WTC11 (cell line): Measurements from ENCODE around the gene NEDD8. TPM values are rescaled to one million over a fixed set of nuclear protein-coding genes. Genes with fewer than 3 reads are reported as not detected.

ENCODE experiments used
- ATAC-seq: fragments of 200-7000 bp; cut with Tn5 transposase; 2 replicates; pipeline ENCODE4 v1.10.0; 2021; ENCODE audit warnings: mild to moderate bottlenecking, moderate library complexity
- CTCF ChIA-PET: fragments of 300-600 bp; sonication (Branson Sonifier 250); formaldehyde crosslinking; loops from one replicate; lab custom pipeline; 2021; ENCODE audit warnings: antibody characterized with exemption; lab: Charles Lee
- POLR2A ChIA-PET: fragments of 350-600 bp; sonication (Branson Sonifier 250); formaldehyde crosslinking; loops from one replicate; lab custom pipeline; 2021; ENCODE audit warnings: antibody characterized with exemption; lab: Charles Lee
- DNase-seq: peaks from one replicate; pipeline ENCODE4 v3.0.0; 2021; ENCODE audit warnings: low spot score
- H3K27ac Mint-ChIP-seq: 2 replicates; pipeline ENCODE4 v1.8.0; 2021; ENCODE audit warnings: mixed read lengths
- H3K27me3 Mint-ChIP-seq: 2 replicates; pipeline ENCODE4 v1.8.0; 2021; ENCODE audit warnings: low read depth, mild to moderate bottlenecking, moderate library complexity, mixed read lengths
- H3K36me3 Mint-ChIP-seq: 2 replicates; pipeline ENCODE4 v1.8.0; 2021; ENCODE audit warnings: mixed read lengths
- H3K4me1 Mint-ChIP-seq: 2 replicates; pipeline ENCODE4 v1.8.0; 2022; ENCODE audit warnings: mixed read lengths
- H3K4me3 Mint-ChIP-seq: 2 replicates; pipeline ENCODE4 v1.8.0; 2021; ENCODE audit warnings: mild to moderate bottlenecking, moderate library complexity, mixed read lengths
- H3K9me3 Mint-ChIP-seq: 2 replicates; pipeline ENCODE4 v1.8.0; 2021; ENCODE audit warnings: mixed read lengths
- ATF1 ChIP-seq: sonication (generic); formaldehyde crosslinking; IDR thresholded peaks from 2 replicates; pipeline ENCODE4 v1.8.1; 2023; ENCODE audit warnings: mild to moderate bottlenecking, moderate library complexity, missing genetic modification reagents
- CBFB ChIP-seq: sonication (generic); formaldehyde crosslinking; IDR thresholded peaks from 2 replicates; pipeline ENCODE4 v1.8.1; 2022; ENCODE audit warnings: mild to moderate bottlenecking, low read depth, missing genetic modification reagents
- FOXJ3 ChIP-seq: sonication (generic); formaldehyde crosslinking; IDR thresholded peaks from 2 replicates; pipeline ENCODE4 v1.9.0; 2021; ENCODE audit warnings: missing genetic modification reagents, mild to moderate bottlenecking, borderline replicate concordance
- FOXK1 ChIP-seq: sonication (generic); formaldehyde crosslinking; IDR thresholded peaks from 2 replicates; pipeline ENCODE4 v1.8.0; 2022; ENCODE audit warnings: mild to moderate bottlenecking, moderate library complexity, missing genetic modification reagents
- GRHL2 ChIP-seq: fragments of 250-450 bp; sonication (Bioruptor Pico); IDR thresholded peaks from 2 replicates; pipeline ENCODE4 v1.8.0; 2022; ENCODE audit warnings: mild to moderate bottlenecking, moderate library complexity; ENCODE audit not compliant: insufficient replicate concordance, severe bottlenecking
- HMGA2 ChIP-seq: fragments of 250-450 bp; sonication (Bioruptor Pico); IDR thresholded peaks from 2 replicates; pipeline ENCODE4 v1.4.0; 2021; ENCODE audit warnings: mild to moderate bottlenecking, moderate library complexity
- JAZF1 ChIP-seq: fragments of 250-450 bp; sonication (Bioruptor Pico); IDR thresholded peaks from 2 replicates; pipeline ENCODE4 v1.9.0; 2021; ENCODE audit warnings: moderate library complexity, mild to moderate bottlenecking, inconsistent platforms
- JUN ChIP-seq: sonication (generic); formaldehyde crosslinking; IDR thresholded peaks from 2 replicates; pipeline ENCODE4 v1.8.0; 2023; ENCODE audit warnings: mild to moderate bottlenecking, missing genetic modification reagents
- NFE2L1 ChIP-seq: sonication (generic); formaldehyde crosslinking; IDR thresholded peaks from 2 replicates; pipeline ENCODE4 v1.8.1; 2023; ENCODE audit warnings: missing genetic modification reagents
- NR1H2 ChIP-seq: sonication (generic); formaldehyde crosslinking; IDR thresholded peaks from 2 replicates; pipeline ENCODE4 v1.9.0; 2021; ENCODE audit warnings: mild to moderate bottlenecking, moderate library complexity, missing genetic modification reagents
- TEAD4 ChIP-seq: sonication (generic); formaldehyde crosslinking; IDR thresholded peaks from 2 replicates; pipeline ENCODE4 v1.8.0; 2022; ENCODE audit warnings: mild to moderate bottlenecking, missing genetic modification reagents
- ZNF232 ChIP-seq: sonication (generic); formaldehyde crosslinking; IDR thresholded peaks from 2 replicates; pipeline ENCODE4 v1.8.0; 2022; ENCODE audit warnings: mild to moderate bottlenecking, missing genetic modification reagents
- total RNA-seq: library from RNA; stranded (reverse); gene quantifications from 3 replicates; pipeline ENCODE4 v1.2.3, GENCODE V29; 2021
- TF ChIP-seq, protein P1 (sequence below): sonication (generic); formaldehyde crosslinking; conservative IDR thresholded peaks from 2 replicates; pipeline ENCODE4 v1.8.1; 2023; ENCODE audit warnings: mild to moderate bottlenecking, low read depth, missing genetic modification reagents, moderate library complexity
- TF ChIP-seq, protein P2 (sequence below): sonication (generic); formaldehyde crosslinking; IDR thresholded peaks from 2 replicates; pipeline ENCODE4 v1.8.1; 2023; ENCODE audit warnings: mild to moderate bottlenecking, moderate library complexity, missing genetic modification reagents
- TF ChIP-seq, protein P3 (sequence below): fragments of 250-450 bp; sonication (Bioruptor Pico); IDR thresholded peaks from 2 replicates; pipeline ENCODE4 v1.8.0; 2021; ENCODE audit warnings: mild to moderate bottlenecking
- TF ChIP-seq, protein P4 (sequence below): sonication (generic); formaldehyde crosslinking; conservative IDR thresholded peaks from 2 replicates; pipeline ENCODE4 v1.8.1; 2022; ENCODE audit warnings: mild to moderate bottlenecking, missing genetic modification reagents
- TF ChIP-seq, protein P5 (sequence below): sonication (generic); formaldehyde crosslinking; IDR thresholded peaks from 2 replicates; pipeline ENCODE4 v1.8.0; 2022; ENCODE audit warnings: mild to moderate bottlenecking, missing genetic modification reagents
- TF ChIP-seq, protein P6 (sequence below): sonication (generic); formaldehyde crosslinking; IDR thresholded peaks from 2 replicates; pipeline ENCODE4 v1.8.0; 2022; ENCODE audit warnings: missing genetic modification reagents
- TF ChIP-seq, protein P7 (sequence below): sonication (generic); formaldehyde crosslinking; IDR thresholded peaks from 2 replicates; pipeline ENCODE4 v1.8.0; 2022; ENCODE audit warnings: mild to moderate bottlenecking, missing genetic modification reagents

Gene NEDD8
- total RNA-seq, 1 experiment from 2014 or later, result 233 TPM

DNA sequence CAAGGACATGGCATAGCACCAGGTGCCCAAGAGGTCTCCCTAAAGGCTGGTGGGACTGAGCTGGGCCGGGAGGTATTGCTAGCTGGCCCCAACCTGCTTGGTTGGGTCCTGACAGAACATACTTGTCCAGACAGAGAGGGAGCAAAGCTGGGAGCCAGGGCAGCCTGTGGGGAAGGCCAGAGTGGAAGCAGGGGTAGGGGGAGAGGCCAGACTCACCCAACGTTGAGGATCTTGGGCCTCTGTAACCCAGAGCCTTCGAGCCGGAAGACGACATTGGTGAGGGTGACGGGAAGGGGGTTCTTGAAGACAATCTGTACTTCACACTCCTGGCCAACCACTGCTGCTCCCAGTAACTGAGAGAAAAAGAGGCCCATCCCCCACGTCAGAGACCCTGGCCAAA lies 21.8 kb upstream of the NEDD8 start (continued):
- TF ChIP-seq, protein P1, sequence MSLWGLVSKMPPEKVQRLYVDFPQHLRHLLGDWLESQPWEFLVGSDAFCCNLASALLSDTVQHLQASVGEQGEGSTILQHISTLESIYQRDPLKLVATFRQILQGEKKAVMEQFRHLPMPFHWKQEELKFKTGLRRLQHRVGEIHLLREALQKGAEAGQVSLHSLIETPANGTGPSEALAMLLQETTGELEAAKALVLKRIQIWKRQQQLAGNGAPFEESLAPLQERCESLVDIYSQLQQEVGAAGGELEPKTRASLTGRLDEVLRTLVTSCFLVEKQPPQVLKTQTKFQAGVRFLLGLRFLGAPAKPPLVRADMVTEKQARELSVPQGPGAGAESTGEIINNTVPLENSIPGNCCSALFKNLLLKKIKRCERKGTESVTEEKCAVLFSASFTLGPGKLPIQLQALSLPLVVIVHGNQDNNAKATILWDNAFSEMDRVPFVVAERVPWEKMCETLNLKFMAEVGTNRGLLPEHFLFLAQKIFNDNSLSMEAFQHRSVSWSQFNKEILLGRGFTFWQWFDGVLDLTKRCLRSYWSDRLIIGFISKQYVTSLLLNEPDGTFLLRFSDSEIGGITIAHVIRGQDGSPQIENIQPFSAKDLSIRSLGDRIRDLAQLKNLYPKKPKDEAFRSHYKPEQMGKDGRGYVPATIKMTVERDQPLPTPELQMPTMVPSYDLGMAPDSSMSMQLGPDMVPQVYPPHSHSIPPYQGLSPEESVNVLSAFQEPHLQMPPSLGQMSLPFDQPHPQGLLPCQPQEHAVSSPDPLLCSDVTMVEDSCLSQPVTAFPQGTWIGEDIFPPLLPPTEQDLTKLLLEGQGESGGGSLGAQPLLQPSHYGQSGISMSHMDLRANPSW (CRISPR knock-in tag), result no peak
- TF ChIP-seq JAZF1 (CRISPR knock-in tag), result no peak
- TF ChIP-seq, protein P2, sequence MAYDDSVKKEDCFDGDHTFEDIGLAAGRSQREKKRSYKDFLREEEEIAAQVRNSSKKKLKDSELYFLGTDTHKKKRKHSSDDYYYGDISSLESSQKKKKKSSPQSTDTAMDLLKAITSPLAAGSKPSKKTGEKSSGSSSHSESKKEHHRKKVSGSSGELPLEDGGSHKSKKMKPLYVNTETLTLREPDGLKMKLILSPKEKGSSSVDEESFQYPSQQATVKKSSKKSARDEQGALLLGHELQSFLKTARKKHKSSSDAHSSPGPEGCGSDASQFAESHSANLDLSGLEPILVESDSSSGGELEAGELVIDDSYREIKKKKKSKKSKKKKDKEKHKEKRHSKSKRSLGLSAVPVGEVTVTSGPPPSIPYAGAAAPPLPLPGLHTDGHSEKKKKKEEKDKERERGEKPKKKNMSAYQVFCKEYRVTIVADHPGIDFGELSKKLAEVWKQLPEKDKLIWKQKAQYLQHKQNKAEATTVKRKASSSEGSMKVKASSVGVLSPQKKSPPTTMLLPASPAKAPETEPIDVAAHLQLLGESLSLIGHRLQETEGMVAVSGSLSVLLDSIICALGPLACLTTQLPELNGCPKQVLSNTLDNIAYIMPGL (CRISPR knock-in tag), result no peak
- TF ChIP-seq, all 79 proteins: peak for 0

DNA sequence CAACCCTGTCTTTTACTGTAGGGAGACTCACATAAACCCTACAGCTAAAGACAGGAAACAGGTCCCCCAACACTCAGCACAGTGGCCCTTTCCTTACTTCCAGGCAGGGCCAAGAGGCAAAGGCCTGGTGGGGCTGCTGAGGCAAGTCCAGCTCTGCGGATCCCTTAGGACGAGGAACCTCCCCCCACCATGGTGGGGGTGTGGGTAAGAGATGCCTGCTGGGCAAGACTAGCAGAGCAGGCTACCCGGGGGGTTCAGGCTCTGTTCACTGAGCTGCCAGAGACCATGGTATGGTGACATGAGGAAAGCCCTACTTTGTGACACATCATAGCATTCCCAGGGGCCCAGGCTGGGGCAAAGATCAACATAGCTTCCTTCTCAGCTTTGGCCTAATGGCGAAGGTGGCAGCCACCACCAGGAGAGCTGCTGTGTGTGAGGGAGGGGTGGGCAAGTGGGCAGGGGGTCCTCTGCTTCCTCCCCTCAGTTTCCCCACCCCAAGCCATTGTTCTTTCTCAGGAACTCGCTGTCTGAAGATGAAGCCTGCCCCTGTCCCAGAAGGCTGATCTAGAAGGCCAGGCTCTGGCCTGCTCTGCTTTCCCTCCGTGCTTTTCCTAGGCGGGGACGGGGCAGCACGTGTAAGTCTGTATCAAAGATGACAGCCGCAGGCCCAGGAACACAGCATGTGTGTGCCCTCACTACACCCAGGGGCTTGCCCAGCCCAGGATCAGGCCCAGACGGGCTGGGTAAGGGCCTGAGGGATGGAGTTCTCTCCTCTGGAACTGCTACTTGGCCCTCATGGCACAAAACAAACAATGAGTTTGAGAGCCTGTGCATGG lies 20.3 kb upstream of the NEDD8 start:
- Mint-ChIP-seq H3K36me3 (no peaks in the 10 kb centered on the region), H3K27ac (no peak overlapping the region), H3K9me3 (no peaks in the 10 kb centered on the region), H3K27me3 (peaks cover 7% of the 10 kb centered on the region), H3K4me1 (no peaks in the 10 kb centered on the region), H3K4me3 (no peak overlapping the region)
- ATAC-seq, result no peak
- ChIA-PET CTCF (interaction anchor here (1.2 to 3.8 kb wide), 6 partner anchors 10 to 184 kb away, joined by 3 to 26 read pairs (median 6); partner anchors contain the start of genes CIDEB and TINF2), POLR2A (interaction anchor here (1.0 to 1.1 kb wide), 2 partner anchors 10 to 18 kb away, joined by 3 to 4 read pairs; partner anchors contain the start of gene TINF2)
- no peak for DNase-seq
- TF ChIP-seq, protein P3, sequence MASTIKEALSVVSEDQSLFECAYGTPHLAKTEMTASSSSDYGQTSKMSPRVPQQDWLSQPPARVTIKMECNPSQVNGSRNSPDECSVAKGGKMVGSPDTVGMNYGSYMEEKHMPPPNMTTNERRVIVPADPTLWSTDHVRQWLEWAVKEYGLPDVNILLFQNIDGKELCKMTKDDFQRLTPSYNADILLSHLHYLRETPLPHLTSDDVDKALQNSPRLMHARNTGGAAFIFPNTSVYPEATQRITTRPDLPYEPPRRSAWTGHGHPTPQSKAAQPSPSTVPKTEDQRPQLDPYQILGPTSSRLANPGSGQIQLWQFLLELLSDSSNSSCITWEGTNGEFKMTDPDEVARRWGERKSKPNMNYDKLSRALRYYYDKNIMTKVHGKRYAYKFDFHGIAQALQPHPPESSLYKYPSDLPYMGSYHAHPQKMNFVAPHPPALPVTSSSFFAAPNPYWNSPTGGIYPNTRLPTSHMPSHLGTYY, result no peak
- TF ChIP-seq NR1H2, result no peak
- TF ChIP-seq, protein P4, sequence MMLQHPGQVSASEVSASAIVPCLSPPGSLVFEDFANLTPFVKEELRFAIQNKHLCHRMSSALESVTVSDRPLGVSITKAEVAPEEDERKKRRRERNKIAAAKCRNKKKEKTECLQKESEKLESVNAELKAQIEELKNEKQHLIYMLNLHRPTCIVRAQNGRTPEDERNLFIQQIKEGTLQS (CRISPR knock-in tag), result no peak
- no peak for TF ChIP-seq HMGA2 (CRISPR knock-in tag)
- no peak for TF ChIP-seq FOXK1
- no peak for TF ChIP-seq FOXJ3 (CRISPR knock-in tag)
- no peak for TF ChIP-seq ATF1 (CRISPR knock-in tag)

DNA sequence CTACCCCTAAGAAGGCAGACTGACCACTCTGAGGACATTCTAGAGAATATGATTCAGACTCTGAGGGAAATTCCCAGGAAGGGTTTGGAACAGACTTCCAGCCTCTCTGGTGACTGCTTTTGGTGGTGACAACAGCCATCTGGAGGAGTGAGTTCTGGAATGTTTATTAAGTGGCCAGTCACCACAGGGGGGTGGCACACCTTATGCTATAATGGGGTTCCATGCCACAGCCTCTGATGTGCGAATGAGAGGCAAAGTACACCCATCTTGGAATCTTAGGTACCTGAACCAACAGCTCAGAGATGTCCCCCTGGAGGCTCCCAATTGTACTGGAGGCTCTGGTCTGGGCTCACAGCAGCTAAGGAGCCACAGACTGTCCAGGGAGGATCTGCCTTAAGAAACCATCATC lies 19.7 kb upstream of the NEDD8 start:
- DNase-seq (no peak), ATAC-seq (peak; percentile 65)
- Mint-ChIP-seq H3K36me3 (no peaks in the 10 kb centered on the region), H3K27ac (no peak overlapping the region), H3K27me3 (peaks cover 11% of the 10 kb centered on the region), H3K4me1 (no peaks in the 10 kb centered on the region), H3K4me3 (no peak overlapping the region), H3K9me3 (no peaks in the 10 kb centered on the region)
- ChIA-PET POLR2A (interaction anchor here (1.0 to 1.1 kb wide), 2 partner anchors 9 to 19 kb away, joined by 3 to 4 read pairs; partner anchors contain the start of gene TINF2), CTCF (interaction anchor here (0.6 to 3.8 kb wide), 7 partner anchors 10 to 185 kb away, joined by 3 to 26 read pairs (median 4); partner anchors contain the start of genes CIDEB and TINF2)
- TF ChIP-seq CBFB (CRISPR knock-in tag), result no peak
- no peak for TF ChIP-seq GRHL2 (CRISPR knock-in tag)
- no peak for TF ChIP-seq JAZF1 (CRISPR knock-in tag)
- TF ChIP-seq JUN (CRISPR knock-in tag), result no peak
- TF ChIP-seq ZNF232, result no peak
- TF ChIP-seq, protein P5, sequence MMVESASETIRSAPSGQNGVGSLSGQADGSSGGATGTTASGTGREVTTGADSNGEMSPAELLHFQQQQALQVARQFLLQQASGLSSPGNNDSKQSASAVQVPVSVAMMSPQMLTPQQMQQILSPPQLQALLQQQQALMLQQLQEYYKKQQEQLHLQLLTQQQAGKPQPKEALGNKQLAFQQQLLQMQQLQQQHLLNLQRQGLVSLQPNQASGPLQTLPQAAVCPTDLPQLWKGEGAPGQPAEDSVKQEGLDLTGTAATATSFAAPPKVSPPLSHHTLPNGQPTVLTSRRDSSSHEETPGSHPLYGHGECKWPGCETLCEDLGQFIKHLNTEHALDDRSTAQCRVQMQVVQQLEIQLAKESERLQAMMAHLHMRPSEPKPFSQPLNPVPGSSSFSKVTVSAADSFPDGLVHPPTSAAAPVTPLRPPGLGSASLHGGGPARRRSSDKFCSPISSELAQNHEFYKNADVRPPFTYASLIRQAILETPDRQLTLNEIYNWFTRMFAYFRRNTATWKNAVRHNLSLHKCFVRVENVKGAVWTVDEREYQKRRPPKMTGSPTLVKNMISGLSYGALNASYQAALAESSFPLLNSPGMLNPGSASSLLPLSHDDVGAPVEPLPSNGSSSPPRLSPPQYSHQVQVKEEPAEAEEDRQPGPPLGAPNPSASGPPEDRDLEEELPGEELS (CRISPR knock-in tag), result no peak
- TF ChIP-seq, protein P6, sequence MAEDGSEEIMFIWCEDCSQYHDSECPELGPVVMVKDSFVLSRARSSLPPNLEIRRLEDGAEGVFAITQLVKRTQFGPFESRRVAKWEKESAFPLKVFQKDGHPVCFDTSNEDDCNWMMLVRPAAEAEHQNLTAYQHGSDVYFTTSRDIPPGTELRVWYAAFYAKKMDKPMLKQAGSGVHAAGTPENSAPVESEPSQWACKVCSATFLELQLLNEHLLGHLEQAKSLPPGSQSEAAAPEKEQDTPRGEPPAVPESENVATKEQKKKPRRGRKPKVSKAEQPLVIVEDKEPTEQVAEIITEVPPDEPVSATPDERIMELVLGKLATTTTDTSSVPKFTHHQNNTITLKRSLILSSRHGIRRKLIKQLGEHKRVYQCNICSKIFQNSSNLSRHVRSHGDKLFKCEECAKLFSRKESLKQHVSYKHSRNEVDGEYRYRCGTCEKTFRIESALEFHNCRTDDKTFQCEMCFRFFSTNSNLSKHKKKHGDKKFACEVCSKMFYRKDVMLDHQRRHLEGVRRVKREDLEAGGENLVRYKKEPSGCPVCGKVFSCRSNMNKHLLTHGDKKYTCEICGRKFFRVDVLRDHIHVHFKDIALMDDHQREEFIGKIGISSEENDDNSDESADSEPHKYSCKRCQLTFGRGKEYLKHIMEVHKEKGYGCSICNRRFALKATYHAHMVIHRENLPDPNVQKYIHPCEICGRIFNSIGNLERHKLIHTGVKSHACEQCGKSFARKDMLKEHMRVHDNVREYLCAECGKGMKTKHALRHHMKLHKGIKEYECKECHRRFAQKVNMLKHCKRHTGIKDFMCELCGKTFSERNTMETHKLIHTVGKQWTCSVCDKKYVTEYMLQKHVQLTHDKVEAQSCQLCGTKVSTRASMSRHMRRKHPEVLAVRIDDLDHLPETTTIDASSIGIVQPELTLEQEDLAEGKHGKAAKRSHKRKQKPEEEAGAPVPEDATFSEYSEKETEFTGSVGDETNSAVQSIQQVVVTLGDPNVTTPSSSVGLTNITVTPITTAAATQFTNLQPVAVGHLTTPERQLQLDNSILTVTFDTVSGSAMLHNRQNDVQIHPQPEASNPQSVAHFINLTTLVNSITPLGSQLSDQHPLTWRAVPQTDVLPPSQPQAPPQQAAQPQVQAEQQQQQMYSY (CRISPR knock-in tag), result no peak
- no peak for TF ChIP-seq TEAD4
- TF ChIP-seq, protein P7, sequence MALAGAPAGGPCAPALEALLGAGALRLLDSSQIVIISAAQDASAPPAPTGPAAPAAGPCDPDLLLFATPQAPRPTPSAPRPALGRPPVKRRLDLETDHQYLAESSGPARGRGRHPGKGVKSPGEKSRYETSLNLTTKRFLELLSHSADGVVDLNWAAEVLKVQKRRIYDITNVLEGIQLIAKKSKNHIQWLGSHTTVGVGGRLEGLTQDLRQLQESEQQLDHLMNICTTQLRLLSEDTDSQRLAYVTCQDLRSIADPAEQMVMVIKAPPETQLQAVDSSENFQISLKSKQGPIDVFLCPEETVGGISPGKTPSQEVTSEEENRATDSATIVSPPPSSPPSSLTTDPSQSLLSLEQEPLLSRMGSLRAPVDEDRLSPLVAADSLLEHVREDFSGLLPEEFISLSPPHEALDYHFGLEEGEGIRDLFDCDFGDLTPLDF (CRISPR knock-in tag), result no peak
- TF ChIP-seq NFE2L1 (CRISPR knock-in tag), result no peak
